HepG2 (cell line): ENCODE data around the gene GPN1. TPM values are rescaled to one million over a fixed set of nuclear protein-coding genes. Genes with fewer than 3 reads are reported as not detected.
"Not testable (repeated sequence)": the region's sequence is repeated elsewhere in the genome, so short reads cannot be mapped to it uniquely, and the experiment has no call there.

Experiments used
- ATAC-seq: fragments of 200-7000 bp; cut with Tn5 transposase; 3 replicates; pipeline ENCODE4 v1.9.1; 2020; ENCODE audit warnings: mild to moderate bottlenecking, moderate library complexity
- BruUV-seq: library from RNA; stranded (reverse); fragments of 400-500 nt; replicated peaks from 2 replicates; lab custom pipeline; 2021; lab: Mats Ljungman, UMichigan
- CTCF ChIA-PET: fragments of 300-600 bp; formaldehyde crosslinking; extraction: SDS; loops from one replicate; lab custom pipeline; 2021; ENCODE audit warnings: low total read pairs, inconsistent platforms, low intra/inter-chr PET ratio; lab: Yijun Ruan, JAX
- POLR2A ChIA-PET: fragments of 350-600 bp; sonication (Branson Sonifier 250); formaldehyde crosslinking; loops from one replicate; lab custom pipeline; 2020; ENCODE audit warnings: antibody characterized with exemption, inconsistent platforms; lab: Yijun Ruan, JAX
- DNase-seq: peaks from one replicate; pipeline ENCODE4 v3.0.0-alpha.2; 2015; ENCODE audit warnings: low spot score
- FAIRE-seq: peaks from 3 replicates; lab custom pipeline; 2011; peaks lifted over from hg19 to GRCh38; lab: Jason Lieb, UNC
- H2AFZ ChIP-seq: one replicate; pipeline ENCODE4 v1.6.1; 2011; ENCODE audit warnings: low read length, inconsistent platforms
- H3K27ac ChIP-seq: fragments of 300-600 bp; 3 replicates; pipeline ENCODE4 v1.8.0; 2011; ENCODE audit warnings: mixed run types, mild to moderate bottlenecking, mixed read lengths, low read length, inconsistent platforms; ENCODE audit not compliant: insufficient read depth; ENCODE audit errors: extremely low read length
- H3K27me3 ChIP-seq, 2 experiments: fragments of 200-600 bp in 1 of 2; 2 replicates in 1 of 2; 3 replicates in 1 of 2; pipeline versions ENCODE4 v1.6.0 to v1.8.0; 2011; ENCODE audit warnings: low read length in 2 of 2, mild to moderate bottlenecking in 2 of 2, moderate library complexity in 2 of 2, inconsistent platforms in 1 of 2; ENCODE audit not compliant: insufficient read depth in 2 of 2, control insufficient read depth in 1 of 2
- H3K36me3 ChIP-seq, 2 experiments: fragments of 200-600 bp in 1 of 2; replicated peaks in 1 of 2; 2 replicates in 1 of 2; 3 replicates in 1 of 2; pipeline versions ENCODE4 v1.5.1 to v1.8.0; 2011; ENCODE audit warnings: low read length in 2 of 2, inconsistent platforms in 1 of 2; ENCODE audit not compliant: insufficient read depth in 2 of 2, control insufficient read depth in 1 of 2
- H3K4me1 ChIP-seq: 2 replicates; pipeline ENCODE4 v1.5.1; 2012; ENCODE audit warnings: low read length, inconsistent platforms; ENCODE audit not compliant: insufficient read depth
- H3K4me2 ChIP-seq: 2 replicates; pipeline ENCODE4 v1.6.0; 2011; ENCODE audit warnings: low read depth, low read length, inconsistent platforms
- H3K4me3 ChIP-seq, 3 experiments: fragments of 200-600 bp in 1 of 3; sonication (generic), shearing (Covaris generic) in 1 of 3; replicated peaks in 1 of 3; 2 replicates each; pipeline ENCODE4 v1.5.1; 2011 to 2016; ENCODE audit warnings: low read length in 3 of 3, inconsistent platforms in 2 of 3, low read depth in 2 of 3, mild to moderate bottlenecking in 2 of 3, control low read depth in 1 of 3, mixed read lengths in 1 of 3; ENCODE audit not compliant: insufficient read depth in 1 of 3
- H3K79me2 ChIP-seq: one replicate; pipeline ENCODE4 v1.6.1; 2011; ENCODE audit warnings: low read length, inconsistent platforms; ENCODE audit not compliant: insufficient read depth
- H3K9ac ChIP-seq: 2 replicates; pipeline ENCODE4 v1.6.0; 2011; ENCODE audit warnings: mild to moderate bottlenecking, low read depth, low read length, inconsistent platforms; ENCODE audit not compliant: insufficient read depth
- H3K9me3 ChIP-seq: 2 replicates; pipeline ENCODE4 v1.5.1; 2012; ENCODE audit warnings: mild to moderate bottlenecking, low read length
- H4K20me1 ChIP-seq: 2 replicates; pipeline ENCODE4 v1.6.0; 2011; ENCODE audit warnings: inconsistent platforms, mild to moderate bottlenecking, low read length, moderate library complexity; ENCODE audit not compliant: insufficient read depth
- KAT8 ChIP-seq: IDR thresholded peaks from 2 replicates; pipeline ENCODE4 v1.6.1; 2016; ENCODE audit warnings: missing genetic modification reagents, missing compliant biosample characterization
- MAF1 ChIP-seq: sonication (generic); formaldehyde crosslinking; IDR thresholded peaks from 2 replicates; pipeline ENCODE4 v1.5.0; 2020; ENCODE audit warnings: missing genetic modification reagents, borderline replicate concordance
- MAFF ChIP-seq: IDR thresholded peaks from 2 replicates; pipeline ENCODE4 v1.6.1; 2011; ENCODE audit warnings: low read depth, low read length, improper control_type of control experiment
- MAFK ChIP-seq, 2 experiments: IDR thresholded peaks in 1 of 2; conservative IDR thresholded peaks in 1 of 2; 2 replicates each; pipeline ENCODE4 v1.6.1; 2011; ENCODE audit warnings: improper control_type of control experiment in 2 of 2, low read length in 2 of 2
- MEIS2 ChIP-seq: sonication (generic); formaldehyde crosslinking; IDR thresholded peaks from 2 replicates; pipeline ENCODE4 v1.9.0; 2021; ENCODE audit warnings: mild to moderate bottlenecking, missing genetic modification reagents
- NFE2 ChIP-seq: sonication (generic); formaldehyde crosslinking; IDR thresholded peaks from 2 replicates; pipeline ENCODE4 v1.4.0; 2020; ENCODE audit warnings: missing genetic modification reagents
- TCF7 ChIP-seq: sonication (generic); IDR thresholded peaks from 2 replicates; pipeline ENCODE4 v1.6.1; 2016; ENCODE audit warnings: antibody characterized with exemption, low read depth
- XRCC5 ChIP-seq: fragments of 200-400 bp; formaldehyde crosslinking; optimal IDR thresholded peaks from 2 replicates; pipeline ENCODE3; 2017; ENCODE audit warnings: mild to moderate bottlenecking, low read length
- ZBTB21 ChIP-seq: sonication (generic); formaldehyde crosslinking; IDR thresholded peaks from 2 replicates; pipeline ENCODE4 v1.4.0; 2020; ENCODE audit warnings: missing genetic modification reagents
- ZNF3 ChIP-seq: IDR thresholded peaks from 2 replicates; pipeline ENCODE4 v1.7.0; 2017; ENCODE audit warnings: inconsistent platforms
- ZNF550 ChIP-seq: sonication (generic); formaldehyde crosslinking; IDR thresholded peaks from 2 replicates; pipeline ENCODE4 v1.4.0; 2020; ENCODE audit warnings: mild to moderate bottlenecking, missing genetic modification reagents, borderline replicate concordance
- ZNF577 ChIP-seq: sonication (generic); formaldehyde crosslinking; IDR thresholded peaks from 2 replicates; pipeline ENCODE4 v1.4.0; 2020; ENCODE audit warnings: mild to moderate bottlenecking, low read depth, missing genetic modification reagents, borderline replicate concordance
- ZNF713 ChIP-seq: sonication (generic); formaldehyde crosslinking; IDR thresholded peaks from 2 replicates; pipeline ENCODE4 v1.4.0; 2020; ENCODE audit warnings: mild to moderate bottlenecking, missing genetic modification reagents
- WGBS: methylation state at CpG from one replicate; pipeline ENCODE4 v1.1.6; 2017; ENCODE audit warnings: low lambda C conversion rate; 5-methylcytosine and 5-hydroxymethylcytosine counted together
- in situ Hi-C: cut with HindIII; loops from 2 replicates; pipeline ENCODE4 v1.10.0; 2017; ENCODE audit warnings: low pct_unique_long_range_greater_than_20kb; ENCODE audit not compliant: extremely low pct_ligation_motif_present
- intact Hi-C: fragments of 100-400 bp; cut with micrococcal nuclease; formaldehyde crosslinking; loops from one replicate; pipeline ENCODE4 v1.10.0; 2022; ENCODE audit not compliant: unreplicated experiment
- polyA plus RNA-seq, 8 experiments: library from polyadenylated mRNA; depleted of rRNA in 3 of 8; stranded (reverse) in 7 of 8; unstranded in 1 of 8; fragments of >200 nt; fragmentation: Illumina TruSeq in 4 of 8; extraction: Trizol in 4 of 8; gene quantifications; 2 replicates each; pipeline versions ENCODE4 v1.2.1 to v1.2.3, GENCODE V29; 2011 to 2016; ENCODE audit warnings: low read depth in 4 of 8, missing spikeins in 1 of 8, mixed read lengths in 1 of 8; ENCODE audit not compliant: insufficient read depth in 1 of 8
- total RNA-seq, 5 experiments: library from RNA; depleted of rRNA; stranded (reverse); fragments of >200 nt; fragmentation: Illumina TruSeq; extraction: Trizol; gene quantifications; 2 replicates each; pipeline ENCODE4 v1.2.3, GENCODE V29; 2016; ENCODE audit warnings: low read depth in 1 of 5
- TF ChIP-seq, protein P1 (sequence below), 2 experiments: fragments of 450-650 bp in 1 of 2; sonication (generic) in 1 of 2; formaldehyde crosslinking; IDR thresholded peaks; 2 replicates each; pipeline versions ENCODE4 v1.5.0 to v1.8.0; 2020 to 2022; ENCODE audit warnings: mild to moderate bottlenecking in 1 of 2, missing genetic modification reagents in 1 of 2

GPN1 gene
- total and polyA plus RNA-seq, 2 of the 13 experiments (the other 11 are each of a cell fraction or from before 2014, with no cell fraction given), result 54.5 to 62.7 TPM

DNA sequence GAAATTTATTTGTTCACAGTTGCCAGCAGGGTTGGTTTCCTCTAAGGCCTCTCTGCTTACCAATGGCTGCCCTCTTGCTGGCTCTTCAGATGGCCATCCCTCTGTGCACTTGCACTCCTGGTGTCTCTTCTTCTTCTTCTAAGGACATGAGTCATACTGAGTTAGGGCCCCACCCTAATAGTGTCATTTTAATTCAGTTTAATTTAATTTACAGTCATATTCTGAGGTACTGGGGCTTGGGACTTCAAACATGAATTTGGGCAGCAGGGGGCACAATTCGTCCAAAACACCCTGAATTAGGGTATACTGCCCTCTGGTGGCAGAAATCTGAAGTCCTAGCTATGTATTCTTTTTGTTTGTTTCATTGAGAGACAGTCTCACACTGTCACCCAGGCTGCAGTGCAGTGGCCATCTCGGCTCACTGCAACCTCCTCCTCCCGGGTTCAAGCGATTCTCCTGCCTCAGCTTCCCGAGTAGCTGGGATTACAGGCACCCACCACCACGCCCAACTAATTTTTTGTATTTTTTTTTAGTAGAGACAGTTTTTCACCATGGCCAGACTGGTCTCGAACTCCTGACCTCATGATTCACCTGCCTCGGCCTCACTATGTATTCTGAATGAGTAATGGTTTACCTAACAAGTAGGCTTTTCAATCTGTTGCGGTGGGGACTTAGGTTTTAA is 54.7 kb downstream of the GPN1 start (continued):
- TF ChIP-seq KAT8 (peak; percentile 69; the same call in 1 of the 2 replicates), ZNF713 (CRISPR knock-in tag) (no peak)

DNA sequence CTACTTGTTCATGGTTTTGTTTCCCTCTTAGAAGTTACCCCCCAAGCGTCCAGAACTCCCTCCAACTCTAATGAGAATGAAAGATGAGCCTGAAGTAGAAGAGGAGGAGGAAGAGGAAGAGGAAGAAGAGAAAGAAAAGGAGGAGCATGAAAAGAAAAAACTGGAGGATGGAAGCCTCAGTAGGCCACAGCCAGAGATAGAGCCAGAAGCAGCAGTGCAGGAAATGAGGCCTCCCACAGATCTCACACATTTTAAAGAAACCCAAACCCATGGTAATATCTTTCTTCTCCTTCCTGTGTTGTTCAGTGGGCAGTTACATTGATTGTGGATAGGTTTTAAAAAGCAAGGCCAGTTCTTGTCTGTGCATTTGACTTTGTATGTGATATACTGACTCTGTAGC is 56.2 kb downstream of the GPN1 start:
- POLR2A ChIA-PET, H3K79me2 ChIP-seq, in situ Hi-C loops, DNase-seq, H3K9ac ChIP-seq, H3K27ac ChIP-seq, H3K9me3 ChIP-seq, H3K4me2 ChIP-seq, H4K20me1 ChIP-seq, H3K4me3 ChIP-seq, H2AFZ ChIP-seq, BruUV-seq, H3K27me3 ChIP-seq, FAIRE-seq, intact Hi-C loops, ATAC-seq: not testable (repeated sequence)
- 96% methylated on average over 1 of the region's 1 CpG for WGBS
- Histone ChIP-seq H3K4me1 (peaks cover 11% of the 10 kb centered on the region), H3K36me3 (peaks cover 10 to 68% of the 10 kb centered on the region in 2 experiments)
- CTCF ChIA-PET, result interaction anchor here (3.3 kb wide), 1 partner anchor 712 kb away, joined by 13 read pairs; no protein-coding TSS in a partner anchor

DNA sequence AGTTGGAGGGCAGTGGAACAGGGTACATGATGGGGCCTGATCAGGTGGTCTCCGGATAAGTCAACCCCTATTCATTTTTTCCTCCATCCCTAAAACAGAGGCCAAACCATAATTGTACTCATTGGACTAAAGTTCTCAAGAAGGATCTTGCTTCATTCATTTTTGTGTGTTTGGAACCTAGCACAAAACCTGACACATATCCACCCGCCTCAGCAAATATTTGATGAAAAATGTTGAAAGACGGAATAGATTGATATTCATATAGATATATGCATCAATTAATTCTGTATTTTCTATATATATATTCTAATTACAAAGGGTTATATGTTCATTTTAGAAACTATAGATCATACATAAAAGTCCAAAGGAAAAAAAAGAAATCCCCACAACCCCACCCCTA is 56.7 kb downstream of the GPN1 start:
- ChIA-PET POLR2A (no interaction called here), CTCF (no interaction called here)
- Histone ChIP-seq H4K20me1 (no peaks in the 10 kb centered on the region), H3K4me1 (peaks cover 11% of the 10 kb centered on the region), H3K27me3 (no peaks in the 10 kb centered on the region), H3K9me3 (no peaks in the 10 kb centered on the region), H3K9ac (no peak overlapping the region), H2AFZ (no peak overlapping the region), H3K27ac (no peak overlapping the region), H3K4me3 (no peak overlapping the region), H3K36me3 (peaks cover 8 to 64% of the 10 kb centered on the region in 2 experiments)
- in situ Hi-C loops (no loop called here), intact Hi-C loops (no loop called here)
- no peak for ATAC-seq
- 98% methylated on average over 3 of the region's 3 CpGs for WGBS
- no TSS peak for BruUV-seq
- no peak for TF ChIP-seq NFE2 (CRISPR knock-in tag)
- no peak for TF ChIP-seq ZNF550
- TF ChIP-seq ZNF577 (CRISPR knock-in tag), result no peak
- TF ChIP-seq TCF7, result no peak
- TF ChIP-seq MEIS2 (CRISPR knock-in tag), result no peak
- TF ChIP-seq ZNF3 (CRISPR knock-in tag), result no peak
- peak; percentile 48 to 81; a peak in 2 of 4 replicates for TF ChIP-seq MAFK (conservative IDR thresholded peaks at IDR 0.05 in 1 of 2, IDR thresholded peaks at IDR 0.05 in 1 of 2; ENCODE audit: low read length in 2 of 2)
- no peak for TF ChIP-seq ZBTB21 (CRISPR knock-in tag)
- TF ChIP-seq, protein P1, sequence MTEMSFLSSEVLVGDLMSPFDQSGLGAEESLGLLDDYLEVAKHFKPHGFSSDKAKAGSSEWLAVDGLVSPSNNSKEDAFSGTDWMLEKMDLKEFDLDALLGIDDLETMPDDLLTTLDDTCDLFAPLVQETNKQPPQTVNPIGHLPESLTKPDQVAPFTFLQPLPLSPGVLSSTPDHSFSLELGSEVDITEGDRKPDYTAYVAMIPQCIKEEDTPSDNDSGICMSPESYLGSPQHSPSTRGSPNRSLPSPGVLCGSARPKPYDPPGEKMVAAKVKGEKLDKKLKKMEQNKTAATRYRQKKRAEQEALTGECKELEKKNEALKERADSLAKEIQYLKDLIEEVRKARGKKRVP (CRISPR knock-in tag; IDR thresholded peaks at IDR 0.05), result no peak
- no peak for TF ChIP-seq MAF1 (CRISPR knock-in tag)
- peak; percentile 71 for TF ChIP-seq MAFF
- no peak for TF ChIP-seq XRCC5
- TF ChIP-seq, all 625 proteins: peak for 2
- H3K79me2 ChIP-seq, result no peaks in the 10 kb centered on the region
- FAIRE-seq (no peak), DNase-seq (no peak)
- H3K4me2 ChIP-seq, result no peak overlapping the region
